ENCODE data around the gene KLHL8.
A peak's percentile ranks its signal among the peaks of the same experiment; 100 is the strongest.

KLHL8 gene

DNA sequence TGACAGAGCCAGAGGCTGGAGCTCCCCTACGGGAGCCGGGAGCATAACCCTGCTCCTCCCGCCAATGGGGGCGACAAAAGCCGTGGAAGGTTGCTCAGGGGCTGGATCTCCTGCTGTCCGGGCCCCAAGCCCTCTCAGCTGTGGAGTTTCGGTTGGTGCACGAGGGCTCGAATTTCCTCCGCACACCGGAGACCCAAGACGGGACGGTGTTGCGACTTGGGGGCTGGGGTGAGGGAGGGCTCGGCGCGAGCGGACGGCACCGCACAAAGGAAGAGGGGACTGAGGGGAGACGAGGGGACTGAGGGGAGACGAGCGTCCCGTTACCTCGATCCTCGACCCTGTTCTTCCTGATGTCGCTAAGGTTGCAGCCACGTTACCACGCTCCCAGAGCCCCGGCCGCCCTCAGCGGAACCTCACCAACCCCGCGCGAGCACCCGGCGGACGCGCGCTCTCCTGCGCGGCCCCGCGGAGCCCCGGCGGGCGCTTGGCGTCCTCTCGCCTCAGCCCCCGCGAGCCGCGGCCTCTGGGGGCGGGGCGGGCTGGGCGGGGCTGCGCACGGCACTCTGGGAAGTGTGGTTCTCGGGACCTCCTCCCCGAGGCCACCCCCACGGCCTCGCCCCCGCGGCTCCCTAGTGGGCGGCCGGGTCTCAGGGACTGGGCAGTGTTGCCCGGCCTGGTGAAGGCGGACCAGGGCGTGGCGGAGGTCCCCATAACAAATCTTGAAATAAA, at the start of gene KLHL8:
Gene KLHL8 (minus strand): TSS at position 525 of the 729 bp plus-strand sequence. CDS start 25,079 bp downstream, outside the sequence.
- DNase-seq (ENCODE audit: low read depth in 3 of 3), result peak; percentile 57 to 77 (median 75)

GRCh38 chr4:87270144-87270543, 49.7 kb upstream of the KLHL8 start:
- no peak for DNase-seq (ENCODE audit: low read depth in 3 of 3)

GRCh38 chr4:87268411-87268810, 48.0 kb upstream of the KLHL8 start:
- DNase-seq (ENCODE audit: low read depth in 3 of 3), result no peak

- DNase-seq (ENCODE audit: low read depth in 3 of 3), result no peak
Measured at GRCh38 chr4:87266986-87267385, 46.6 kb upstream of the KLHL8 start.

DNA sequence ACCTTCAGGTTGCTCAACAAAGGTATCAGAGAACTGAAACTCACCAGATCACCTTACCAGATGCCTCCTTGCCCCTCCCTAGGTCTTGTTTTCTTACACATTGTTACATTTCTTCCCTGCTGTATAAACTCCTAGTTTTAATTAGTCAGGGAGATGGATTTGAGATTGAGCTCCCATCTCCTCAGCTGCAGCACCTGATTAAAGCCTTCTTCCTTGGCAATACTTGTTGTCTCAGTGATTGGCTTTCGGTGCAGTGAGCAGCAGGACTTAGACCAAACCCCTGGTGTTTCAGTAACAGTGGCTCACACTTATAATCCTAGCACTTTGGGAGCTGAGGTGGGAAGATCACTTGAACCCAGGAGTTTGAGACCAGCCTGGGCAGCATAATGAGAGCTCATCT, 42.5 kb upstream of the KLHL8 start:
- no peak for DNase-seq (ENCODE audit: low read depth in 3 of 3)

DNA sequence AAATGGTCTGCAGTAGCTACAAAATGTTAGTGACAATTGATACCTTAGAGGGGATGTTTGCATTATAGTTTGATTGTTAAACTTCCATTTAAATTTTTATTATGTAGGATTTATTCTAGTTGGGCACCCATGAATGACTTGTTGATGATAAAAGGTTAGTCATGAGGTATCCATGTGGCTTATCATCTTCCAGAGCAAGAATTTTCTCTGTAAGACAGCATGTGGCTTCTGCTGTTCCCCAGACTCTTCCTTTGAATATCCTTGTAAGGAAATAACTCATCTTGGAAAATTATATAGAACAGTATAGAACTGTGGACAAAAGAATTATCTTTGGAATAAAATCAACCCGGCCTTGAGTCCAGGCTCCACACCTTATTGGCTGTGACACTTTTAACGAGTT, 40.1 kb upstream of the KLHL8 start:
- no peak for DNase-seq (ENCODE audit: low read depth in 3 of 3)

- no peak for DNase-seq (ENCODE audit: low read depth in 3 of 3)
Measured at GRCh38 chr4:87258677-87259076, 38.3 kb upstream of the KLHL8 start.

DNA sequence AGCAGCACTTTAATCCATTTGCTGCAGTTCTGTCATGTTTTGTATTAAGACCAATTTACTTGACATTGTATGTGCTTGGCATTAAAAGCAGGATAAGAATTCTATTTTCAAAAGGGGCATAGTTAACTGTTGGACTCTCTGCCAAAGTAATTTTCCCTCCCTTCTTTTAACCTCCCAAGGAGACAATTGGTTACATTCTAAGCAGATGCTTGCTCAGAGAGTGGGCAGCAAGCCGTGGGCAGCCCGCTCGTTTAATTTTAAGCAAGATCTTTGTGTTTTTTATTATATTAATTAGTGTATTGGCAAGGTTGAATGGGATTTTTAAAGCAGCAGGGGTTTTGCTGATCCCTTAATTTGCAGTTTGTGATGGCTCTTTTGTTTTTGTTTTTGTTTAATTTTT, 37.1 kb upstream of the KLHL8 start:
- no peak for DNase-seq (ENCODE audit: low read depth in 3 of 3)

- DNase-seq (ENCODE audit: low read depth in 3 of 3), result no peak
Measured at GRCh38 chr4:87255755-87256154, 35.3 kb upstream of the KLHL8 start.

GRCh38 chr4:87251106-87251505, 30.7 kb upstream of the KLHL8 start:
- DNase-seq (ENCODE audit: low read depth in 3 of 3), result no peak

DNA sequence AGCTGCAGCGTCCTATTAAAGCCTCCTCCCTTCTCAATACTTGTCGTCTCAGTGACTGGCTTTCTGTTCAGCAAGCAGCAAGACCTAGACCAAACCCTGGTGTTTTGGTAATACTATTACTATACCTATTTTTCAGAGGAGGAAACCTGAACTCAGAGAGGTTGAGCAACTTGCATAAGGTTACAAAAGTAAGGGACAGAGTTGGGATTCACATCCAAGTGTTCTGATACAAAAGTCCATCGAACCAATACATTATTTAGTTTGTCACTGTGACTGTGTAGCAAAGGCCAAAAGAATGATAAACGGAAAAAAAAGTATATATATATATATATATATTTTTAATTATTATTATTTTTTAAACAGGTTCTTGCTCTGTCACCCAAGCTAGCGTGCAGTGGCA, 29.9 kb upstream of the KLHL8 start:
- DNase-seq (ENCODE audit: low read depth in 3 of 3), result no peak

- DNase-seq (ENCODE audit: low read depth in 3 of 3), result no peak
Measured at GRCh38 chr4:87249332-87250019, 29.1 kb upstream of the KLHL8 start.

DNA sequence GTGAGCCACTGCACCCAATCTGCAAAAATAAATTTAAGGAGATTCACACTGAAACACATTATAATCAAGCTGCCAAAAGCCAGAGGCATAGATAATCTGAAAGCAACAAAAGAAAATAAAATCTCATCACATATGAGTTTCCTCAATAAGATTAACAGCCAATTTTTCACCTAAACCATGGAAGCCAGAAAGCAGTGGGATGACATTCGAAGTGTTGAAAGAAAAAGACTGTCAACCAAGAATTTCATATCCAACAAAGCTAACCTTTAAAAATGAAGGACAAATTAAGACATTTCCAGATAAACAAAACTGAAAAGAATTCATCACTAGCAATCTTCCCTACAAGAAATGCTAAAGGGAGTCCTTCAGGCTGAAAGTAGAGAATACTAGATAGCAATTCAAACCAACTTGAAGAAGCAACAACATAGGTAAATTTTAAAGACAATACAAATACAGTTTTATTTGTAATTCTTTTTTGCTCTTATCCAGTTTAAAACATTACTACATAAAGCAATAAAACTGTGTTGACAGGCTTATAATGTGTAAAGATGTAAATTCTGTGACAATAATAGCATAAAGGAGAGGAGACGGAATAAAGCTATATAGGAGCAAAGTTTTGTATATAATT, 23.1 kb upstream of the KLHL8 start:
- no peak for DNase-seq (ENCODE audit: low read depth in 3 of 3)

GRCh38 chr4:87241336-87241735, 20.9 kb upstream of the KLHL8 start:
- no peak for DNase-seq (ENCODE audit: low read depth in 3 of 3)

DNA sequence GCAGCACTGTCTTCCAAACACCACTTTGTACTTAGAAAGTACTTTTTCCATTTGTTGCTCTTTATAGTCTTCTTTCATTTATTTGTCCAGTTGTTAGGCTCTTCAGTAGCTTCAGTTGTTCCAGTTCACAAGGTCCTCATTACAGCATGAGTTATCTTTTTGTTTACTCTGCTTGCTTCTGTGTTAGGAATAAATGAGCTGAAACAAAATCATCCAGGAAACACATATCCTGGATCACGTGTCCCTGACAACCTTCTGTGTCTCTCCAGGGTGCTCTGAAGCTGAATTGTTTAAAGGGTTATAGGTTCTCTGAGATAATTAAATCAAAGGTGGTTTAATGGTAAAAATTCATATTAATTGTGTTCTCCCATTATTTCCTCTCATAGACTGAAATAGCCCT, 19.9 kb upstream of the KLHL8 start:
- DNase-seq (ENCODE audit: low read depth in 3 of 3), result no peak

GRCh38 chr4:87239821-87240220, 19.4 kb upstream of the KLHL8 start:
- DNase-seq (ENCODE audit: low read depth in 3 of 3), result no peak

- DNase-seq (ENCODE audit: low read depth in 3 of 3), result no peak
Measured at GRCh38 chr4:87239194-87239593, 18.8 kb upstream of the KLHL8 start.

DNA sequence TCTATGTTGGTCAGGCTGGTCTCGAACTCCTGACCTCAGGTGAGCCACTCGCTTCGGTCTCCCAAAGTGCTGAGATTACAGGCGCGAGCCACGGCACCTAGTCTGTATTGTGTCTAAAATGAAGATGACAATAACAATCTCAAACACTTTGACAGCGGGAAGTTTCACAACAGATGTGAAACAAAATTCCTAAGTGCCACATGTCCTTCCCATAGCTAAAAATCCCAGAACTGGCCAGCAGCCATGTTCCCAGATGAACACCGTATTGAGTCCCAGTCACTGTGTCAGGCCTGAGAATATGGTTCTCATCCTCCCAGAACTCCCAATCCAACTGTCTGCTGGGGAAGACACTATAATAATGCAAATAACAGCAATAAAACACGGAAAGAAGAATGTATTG, 16.4 kb upstream of the KLHL8 start:
- DNase-seq (ENCODE audit: low read depth in 3 of 3), result no peak

GRCh38 chr4:87235020-87235671, 14.7 kb upstream of the KLHL8 start:
- no peak for DNase-seq (ENCODE audit: low read depth in 3 of 3)

DNA sequence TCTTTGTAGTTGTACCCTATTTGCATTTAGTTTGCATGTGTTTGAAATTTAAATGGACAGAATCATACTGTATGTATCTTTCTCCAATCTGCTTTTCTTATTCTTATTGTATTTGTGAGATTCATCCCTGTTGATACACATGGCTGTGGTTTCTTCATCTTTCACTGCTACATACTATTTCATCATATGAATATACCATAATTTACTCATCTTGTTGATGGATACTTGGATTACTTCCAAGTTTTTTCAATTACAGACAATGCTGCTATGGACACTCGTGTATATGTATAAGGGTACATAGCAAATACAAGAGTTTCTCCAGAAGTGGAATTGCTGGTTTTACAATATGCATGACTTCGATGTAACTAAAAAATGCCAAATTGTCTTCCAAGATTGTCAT, 11.8 kb upstream of the KLHL8 start:
- DNase-seq (ENCODE audit: low read depth in 3 of 3), result no peak

DNA sequence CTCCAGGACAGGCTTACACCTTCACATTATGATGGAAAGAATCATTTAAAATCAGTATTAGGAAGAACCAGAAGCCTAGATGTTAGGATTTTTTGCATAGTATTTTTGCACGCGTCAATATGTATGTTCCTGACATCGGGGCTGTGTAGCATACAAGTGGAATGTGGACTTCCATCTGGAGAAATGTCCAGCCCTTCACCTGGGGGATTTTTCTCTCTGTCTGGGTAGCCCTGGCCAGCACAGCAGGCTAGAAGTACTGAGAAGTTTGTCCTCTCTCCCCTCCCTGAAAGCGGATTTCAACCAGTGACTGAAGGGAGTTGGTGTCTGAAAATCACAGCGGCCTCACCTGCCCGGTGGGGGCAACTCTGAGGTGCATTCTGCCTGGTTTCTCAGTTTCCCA, 10.4 kb upstream of the KLHL8 start:
- DNase-seq (ENCODE audit: low read depth in 3 of 3), result no peak

GRCh38 chr4:87229979-87230378, 9.6 kb upstream of the KLHL8 start:
- no peak for DNase-seq (ENCODE audit: low read depth in 3 of 3)

All from stimulated activated CD4-positive, alpha-beta T cell treated with anti-CD3 and anti-CD28 coated beads, TNF-alpha, amount 100 ng/mL, for 48 hours (primary cell).